ENCODE results near the gene CAPN14.

The CAPN14 gene

DNA sequence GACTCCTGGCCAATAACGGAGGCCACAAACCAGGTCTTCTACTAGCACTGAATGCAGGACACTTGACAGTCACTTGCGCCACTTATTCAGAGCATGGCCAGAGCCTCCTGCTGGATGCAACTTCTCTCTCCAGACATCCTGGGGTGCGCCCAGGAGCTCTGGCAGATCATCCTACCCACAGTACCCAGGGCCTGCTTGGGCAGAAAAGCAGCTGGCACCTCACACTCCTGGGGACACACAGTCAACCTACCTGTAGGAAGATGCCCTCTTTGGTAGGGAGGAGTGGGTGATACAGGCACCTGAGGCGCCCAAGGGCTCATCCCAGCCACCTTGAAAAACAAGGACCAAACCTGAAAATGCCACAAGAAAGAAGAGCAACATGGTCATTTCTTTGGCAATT is 92.4 kb downstream of the CAPN14 start:
- Histone ChIP-seq H3K27me3 (no peaks in the 10 kb centered on the region), H3K4me1 (ENCODE audit: control insufficient read depth in 1 of 2, insufficient read depth in 1 of 2, low read depth in 1 of 2, low read length in 1 of 2) (no peaks in the 10 kb centered on the region), H3K4me3 (ENCODE audit: low read depth in 1 of 2, low read length in 1 of 2) (no peak overlapping the region), H3K9me3 (no peaks in the 10 kb centered on the region), H3K27ac (no peak overlapping the region), H3K36me3 (no peaks in the 10 kb centered on the region)
- TF ChIP-seq, protein P1, sequence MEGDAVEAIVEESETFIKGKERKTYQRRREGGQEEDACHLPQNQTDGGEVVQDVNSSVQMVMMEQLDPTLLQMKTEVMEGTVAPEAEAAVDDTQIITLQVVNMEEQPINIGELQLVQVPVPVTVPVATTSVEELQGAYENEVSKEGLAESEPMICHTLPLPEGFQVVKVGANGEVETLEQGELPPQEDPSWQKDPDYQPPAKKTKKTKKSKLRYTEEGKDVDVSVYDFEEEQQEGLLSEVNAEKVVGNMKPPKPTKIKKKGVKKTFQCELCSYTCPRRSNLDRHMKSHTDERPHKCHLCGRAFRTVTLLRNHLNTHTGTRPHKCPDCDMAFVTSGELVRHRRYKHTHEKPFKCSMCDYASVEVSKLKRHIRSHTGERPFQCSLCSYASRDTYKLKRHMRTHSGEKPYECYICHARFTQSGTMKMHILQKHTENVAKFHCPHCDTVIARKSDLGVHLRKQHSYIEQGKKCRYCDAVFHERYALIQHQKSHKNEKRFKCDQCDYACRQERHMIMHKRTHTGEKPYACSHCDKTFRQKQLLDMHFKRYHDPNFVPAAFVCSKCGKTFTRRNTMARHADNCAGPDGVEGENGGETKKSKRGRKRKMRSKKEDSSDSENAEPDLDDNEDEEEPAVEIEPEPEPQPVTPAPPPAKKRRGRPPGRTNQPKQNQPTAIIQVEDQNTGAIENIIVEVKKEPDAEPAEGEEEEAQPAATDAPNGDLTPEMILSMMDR (IDR thresholded peaks at IDR 0.05), result no peak
